GM19043 (cell line): Measurements from ENCODE around the gene COX6A2.
A peak's percentile ranks its signal among the peaks of the same experiment; 100 is the strongest.

Experiments used
- ATAC-seq: cut with Tn5 transposase; IDR thresholded peaks from one replicate; pipeline ENCODE4 v1.9.1; 2021; ENCODE audit warnings: low read depth; ENCODE audit not compliant: unreplicated experiment

Gene COX6A2

GRCh38 chr16:31428279-31428597 is at the start of gene COX6A2:
COX6A2 (minus strand) TSS chr16:31428360; CDS start chr16:31428325, 35 bp downstream.
- ATAC-seq = no peak

DNA sequence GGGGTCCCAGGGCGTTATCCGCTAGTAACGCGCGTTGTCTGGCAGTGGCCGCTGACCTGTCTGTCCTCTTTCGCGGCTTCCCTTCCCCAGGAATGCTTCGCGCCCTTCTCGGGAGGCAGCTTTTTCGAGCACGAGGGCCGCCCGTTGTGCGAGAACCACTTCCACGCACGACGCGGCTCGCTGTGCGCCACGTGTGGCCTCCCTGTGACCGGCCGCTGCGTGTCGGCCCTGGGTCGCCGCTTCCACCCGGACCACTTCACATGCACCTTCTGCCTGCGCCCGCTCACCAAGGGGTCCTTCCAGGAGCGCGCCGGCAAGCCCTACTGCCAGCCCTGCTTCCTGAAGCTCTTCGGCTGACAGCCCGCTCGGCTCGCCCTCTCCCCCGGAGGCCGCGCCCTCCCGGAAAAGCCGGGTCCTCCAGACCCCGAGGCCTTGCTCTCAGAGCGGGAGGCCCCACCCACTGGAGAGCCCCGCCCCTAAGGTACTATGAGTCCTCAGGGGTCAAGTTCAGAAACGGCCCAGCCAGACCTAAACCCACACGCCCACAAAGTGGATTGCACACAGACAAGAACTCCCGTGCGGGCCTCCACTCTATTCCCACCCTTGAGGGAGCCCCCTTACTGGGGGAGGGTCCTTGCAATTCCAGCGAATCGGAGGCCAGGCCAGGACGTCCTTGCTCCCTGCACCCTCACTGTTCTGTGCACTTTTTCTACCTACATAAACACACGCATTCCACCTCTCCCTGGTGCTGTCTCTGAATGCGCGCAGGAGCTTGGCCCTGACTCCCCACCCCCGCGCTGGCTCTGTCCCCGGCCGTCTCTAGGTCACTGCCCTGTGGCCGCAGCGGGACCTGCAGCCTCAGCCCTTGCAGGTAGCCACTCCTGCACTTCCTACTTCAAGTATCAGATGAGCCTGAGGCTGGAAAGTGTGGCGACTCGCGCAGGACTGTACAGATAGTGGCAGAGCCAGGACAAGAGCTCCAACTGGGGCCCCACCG is 49.4 kb upstream of the COX6A2 start:
- ATAC-seq = no peak

- peak; percentile 53 for ATAC-seq
Observed at GRCh38 chr16:31476303-31477219, 48.4 kb upstream of the COX6A2 start.

- ATAC-seq = no peak
Observed at GRCh38 chr16:31475946-31476302, 47.8 kb upstream of the COX6A2 start.

GRCh38 chr16:31474773-31475738 is 46.9 kb upstream of the COX6A2 start:
- ATAC-seq = no peak

DNA sequence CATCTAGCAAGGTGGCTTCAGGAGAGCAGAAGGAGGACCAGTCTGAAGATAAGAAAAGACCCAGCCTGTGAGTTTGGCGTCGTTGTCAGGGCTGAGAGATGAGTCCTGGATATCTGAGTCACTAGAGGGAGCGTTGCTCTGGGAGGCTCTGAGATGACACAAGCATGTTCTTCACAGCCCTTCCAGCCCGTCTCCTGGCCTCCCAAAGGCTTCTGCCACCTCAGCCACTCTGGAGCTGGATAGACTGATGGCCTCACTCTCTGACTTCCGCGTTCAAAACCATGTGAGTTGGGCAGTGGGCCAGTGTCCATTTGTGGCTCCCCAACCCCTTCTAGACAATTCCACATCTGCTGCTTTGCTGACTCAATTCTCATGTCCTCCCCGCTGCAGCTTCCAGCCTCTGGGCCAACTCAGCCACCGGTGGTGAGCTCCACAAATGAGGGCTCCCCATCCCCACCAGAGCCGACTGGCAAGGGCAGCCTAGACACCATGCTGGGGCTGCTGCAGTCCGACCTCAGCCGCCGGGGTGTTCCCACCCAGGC is 46.1 kb upstream of the COX6A2 start:
- no peak for ATAC-seq

DNA sequence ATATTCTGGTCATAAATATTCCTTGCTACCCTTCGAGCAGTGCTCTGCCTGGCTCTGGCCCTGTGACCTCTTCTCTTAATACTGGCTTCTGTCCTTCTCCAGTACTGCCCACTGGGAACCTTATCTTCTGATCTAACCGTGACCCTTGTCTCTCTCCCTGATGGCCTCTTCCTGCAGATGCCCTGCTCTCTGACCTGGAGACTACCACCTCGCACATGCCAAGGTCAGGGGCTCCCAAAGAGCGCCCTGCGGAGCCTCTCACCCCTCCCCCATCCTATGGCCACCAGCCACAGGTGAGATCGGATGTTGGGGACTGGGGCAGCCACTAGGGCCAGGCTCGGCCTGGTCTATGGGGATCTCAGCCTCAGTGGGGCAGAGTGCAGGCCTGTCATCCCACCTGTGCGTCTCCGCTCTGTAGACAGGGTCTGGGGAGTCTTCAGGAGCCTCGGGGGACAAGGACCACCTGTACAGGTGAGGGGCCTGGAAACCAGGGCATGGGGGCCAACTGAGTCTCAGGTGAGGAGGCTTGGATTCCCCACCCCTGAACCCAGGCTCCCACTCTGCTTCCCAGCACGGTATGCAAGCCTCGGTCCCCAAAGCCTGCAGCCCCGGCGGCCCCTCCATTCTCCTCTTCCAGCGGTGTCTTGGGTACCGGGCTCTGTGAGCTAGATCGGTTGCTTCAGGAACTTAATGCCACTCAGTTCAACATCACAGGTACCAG is 45.3 kb upstream of the COX6A2 start:
- no peak for ATAC-seq

- no peak for ATAC-seq
Observed at GRCh38 chr16:31472709-31473203, 44.6 kb upstream of the COX6A2 start.

DNA sequence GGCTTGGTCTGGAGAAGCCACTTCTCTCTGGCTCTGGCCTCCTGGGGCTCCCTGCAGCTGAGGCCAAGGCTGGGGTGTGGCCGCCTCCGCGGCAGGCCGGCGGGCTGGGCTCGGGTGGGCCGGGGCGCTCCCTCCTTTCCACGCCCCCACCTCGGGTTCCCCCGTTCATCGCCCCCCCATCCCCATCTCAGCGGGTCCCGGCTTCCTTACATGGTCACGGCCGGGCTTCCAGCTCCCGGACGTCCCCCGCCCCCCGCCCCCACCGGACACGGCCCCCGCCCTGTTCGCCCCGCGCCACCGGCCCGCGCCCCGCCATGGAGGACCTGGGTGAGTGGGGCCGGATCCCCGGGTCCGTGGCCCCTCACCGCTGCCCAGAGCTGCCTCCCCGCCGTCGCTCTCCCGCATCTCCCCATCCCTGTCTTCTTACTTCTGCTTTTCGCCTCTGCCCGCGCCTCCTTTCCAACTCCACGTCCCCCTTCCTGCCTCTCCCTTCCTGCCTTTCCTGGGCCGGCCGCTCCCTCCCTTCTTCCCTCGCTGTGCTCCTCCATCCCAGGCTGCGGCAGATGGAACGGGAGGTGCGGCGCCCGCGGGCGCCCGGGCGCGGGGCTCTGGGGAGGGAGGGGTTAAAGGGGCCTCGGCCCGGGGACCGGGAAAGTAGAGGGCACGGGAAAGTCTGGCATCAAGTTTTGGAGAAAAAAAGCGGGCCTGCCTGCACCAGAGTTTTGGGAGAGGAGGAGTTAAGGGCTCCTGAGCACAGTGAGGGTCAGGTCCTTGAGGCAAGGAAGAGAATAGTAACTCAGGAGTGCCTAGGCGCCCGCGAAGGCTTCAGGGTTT is 43.9 kb upstream of the COX6A2 start, which contains the start of gene TGFB1I1:
Gene TGFB1I1 (plus strand): TSS at position 278 of the 834 bp plus-strand sequence. CDS start 37 bp downstream, at position 315.
- ATAC-seq = no peak

DNA sequence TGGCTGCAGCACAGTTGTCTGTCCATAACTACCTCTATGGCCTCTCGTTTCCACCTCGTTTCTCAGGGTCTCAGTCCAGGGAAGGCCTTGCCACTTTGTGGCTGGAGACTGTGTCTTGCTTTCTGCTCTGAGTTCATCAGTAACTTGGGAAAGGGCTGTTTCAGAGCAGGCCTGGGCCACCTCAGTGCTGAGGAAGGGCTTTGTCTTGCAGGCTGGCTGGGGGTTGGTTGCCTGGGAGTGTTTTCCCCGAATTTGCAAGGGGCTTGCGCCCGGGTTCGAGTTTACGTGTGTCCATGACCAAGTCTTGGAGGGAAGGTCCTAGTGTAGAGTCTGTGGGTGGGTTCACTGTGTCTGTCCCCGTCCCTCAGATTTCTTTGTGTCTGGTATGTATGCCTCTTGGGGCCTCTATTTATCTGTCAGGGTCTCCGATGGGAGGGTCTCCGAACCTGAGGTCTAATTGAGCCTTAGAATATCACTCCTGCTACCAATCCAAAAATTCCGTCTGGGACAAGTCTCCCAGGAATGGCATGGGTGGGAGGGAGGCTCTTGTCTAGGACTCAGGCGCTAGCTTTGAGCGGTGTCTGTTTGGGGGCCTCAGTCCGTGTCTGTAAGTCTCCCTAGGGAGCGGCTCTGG is 43.2 kb upstream of the COX6A2 start:
- ATAC-seq = no peak

DNA sequence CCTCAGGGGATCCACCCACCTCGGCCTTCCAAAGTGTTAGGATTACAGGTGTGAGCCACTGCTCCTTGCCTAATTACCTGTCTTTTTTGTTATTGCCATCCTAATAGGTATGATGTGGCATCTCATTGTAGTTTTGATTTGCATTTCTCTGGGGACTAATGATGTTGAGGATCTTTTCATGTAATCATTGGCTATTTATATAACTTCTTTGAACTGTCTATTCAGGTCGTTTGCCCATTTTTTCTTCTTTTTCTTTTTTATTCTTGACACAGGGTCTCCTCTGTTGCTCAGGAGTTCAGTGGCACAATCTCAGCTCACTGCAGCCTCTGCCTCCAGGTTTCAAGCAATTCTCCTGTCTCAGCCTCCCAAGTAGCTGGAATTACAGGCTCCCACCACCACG is 42.5 kb upstream of the COX6A2 start:
- no peak for ATAC-seq

DNA sequence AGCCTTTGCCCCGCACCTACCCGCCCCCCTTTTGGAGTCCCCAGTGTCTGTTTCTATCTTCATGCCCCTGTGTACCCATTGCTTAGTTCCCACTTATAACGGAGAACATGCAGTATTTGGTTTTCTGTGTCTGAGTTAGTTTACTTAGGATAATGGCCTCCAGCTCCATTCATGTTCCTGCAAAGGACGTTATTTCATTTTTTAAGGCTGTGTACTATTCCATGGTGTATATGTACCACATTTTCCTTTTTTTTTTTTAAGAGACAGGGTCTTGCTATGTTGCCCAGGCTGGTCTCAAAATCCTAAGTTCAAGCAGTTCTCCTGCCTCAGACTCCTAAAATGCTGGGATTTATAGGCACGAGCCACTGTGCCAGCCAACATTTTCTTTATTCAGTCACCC is 39.7 kb upstream of the COX6A2 start:
- no peak for ATAC-seq

DNA sequence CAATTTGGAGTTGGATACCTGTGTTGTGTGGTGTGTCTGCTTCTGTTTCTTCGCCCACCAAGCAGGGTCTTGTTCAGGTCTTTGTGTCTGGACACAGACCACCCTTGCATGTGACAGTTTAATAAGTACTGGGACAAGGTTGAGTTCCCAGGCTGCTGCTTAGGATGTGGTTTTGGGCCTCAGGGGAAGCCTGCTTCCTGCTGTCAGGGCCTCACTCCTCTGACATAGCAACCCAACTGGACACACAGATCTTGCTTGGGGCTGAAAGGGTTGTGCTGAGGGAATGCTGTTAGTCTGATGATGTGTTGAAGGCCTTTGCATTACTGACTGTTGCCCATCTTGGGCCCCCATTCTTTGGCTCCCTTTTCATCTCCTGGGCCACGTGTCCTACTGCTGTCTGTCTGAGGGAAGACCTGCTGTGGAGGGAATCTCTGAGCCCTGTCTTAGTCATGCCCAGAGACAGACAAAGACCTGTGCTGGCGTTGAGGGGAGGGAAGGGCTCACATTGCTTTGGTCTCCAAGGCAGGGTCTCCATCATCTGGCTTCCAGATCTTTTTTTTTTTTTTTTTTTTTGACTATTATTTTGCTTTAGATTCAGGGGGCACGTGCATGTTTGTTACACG is 39.1 kb upstream of the COX6A2 start:
- ATAC-seq = peak; percentile 73

GRCh38 chr16:31466381-31466841 is 38.3 kb upstream of the COX6A2 start:
- no peak for ATAC-seq

- no peak for ATAC-seq
Observed at GRCh38 chr16:31465788-31466370, 37.7 kb upstream of the COX6A2 start.

GRCh38 chr16:31464781-31465260 is 36.7 kb upstream of the COX6A2 start:
- no peak for ATAC-seq

- no peak for ATAC-seq
Observed at GRCh38 chr16:31464348-31464769, 36.2 kb upstream of the COX6A2 start.
